Keratinocyte (primary cell): ENCODE results near the gene ATP6V0D1. TPM values are rescaled to one million over a fixed set of nuclear protein-coding genes. Genes with fewer than 3 reads are reported as not detected.

Experiments used
- DNase-seq: peaks from one replicate; pipeline ENCODE4 v3.0.0-alpha.2; 2011; ENCODE audit warnings: low read depth, missing footprints, low spot score
- FAIRE-seq: peaks from 2 replicates; lab custom pipeline; 2011; peaks lifted over from hg19 to GRCh38; lab: Jason Lieb, UNC
- H2AFZ ChIP-seq: 2 replicates; pipeline ENCODE4 v1.6.0; 2012; ENCODE audit warnings: low read length, control low read depth, inconsistent platforms; ENCODE audit not compliant: control insufficient read depth
- H3K27ac ChIP-seq: 2 replicates; pipeline ENCODE4 v1.5.1; 2011; ENCODE audit warnings: low read length; ENCODE audit not compliant: control insufficient read depth, insufficient read depth
- H3K27me3 ChIP-seq: 3 replicates; pipeline ENCODE4 v1.6.0; 2011; ENCODE audit warnings: low read length; ENCODE audit not compliant: control insufficient read depth, insufficient read depth; ENCODE audit errors: extremely low read depth
- H3K36me3 ChIP-seq, 2 experiments: 2 replicates in 1 of 2; 3 replicates in 1 of 2; pipeline ENCODE4 v1.5.1; 2011; ENCODE audit warnings: low read length in 2 of 2, mild to moderate bottlenecking in 1 of 2; ENCODE audit not compliant: control insufficient read depth in 2 of 2, insufficient read depth in 2 of 2; ENCODE audit errors: extremely low read depth in 1 of 2
- H3K4me1 ChIP-seq: 3 replicates; pipeline ENCODE4 v1.5.1; 2011; ENCODE audit warnings: low read length; ENCODE audit not compliant: control insufficient read depth, insufficient read depth; ENCODE audit errors: extremely low read depth
- H3K4me2 ChIP-seq: 3 replicates; pipeline ENCODE4 v1.6.0; 2011; ENCODE audit warnings: low read depth, low read length; ENCODE audit not compliant: control insufficient read depth, insufficient read depth; ENCODE audit errors: extremely low read depth
- H3K4me3 ChIP-seq, 3 experiments: fragments of 200-600 bp in 1 of 3; sonication (generic) in 1 of 3; 2 replicates in 2 of 3; 3 replicates in 1 of 3; pipeline ENCODE4 v1.5.1; 2011 to 2016; ENCODE audit warnings: low read length in 3 of 3, mild to moderate bottlenecking in 3 of 3, control low read depth in 2 of 3, inconsistent platforms in 1 of 3, low read depth in 1 of 3, mixed read lengths in 1 of 3, mixed run types in 1 of 3, moderate library complexity in 1 of 3; ENCODE audit not compliant: control insufficient read depth in 2 of 3, insufficient read depth in 2 of 3; ENCODE audit errors: extremely low read depth in 1 of 3
- H3K79me2 ChIP-seq: 2 replicates; pipeline ENCODE4 v1.6.0; 2012; ENCODE audit warnings: low read length; ENCODE audit not compliant: control insufficient read depth, insufficient read depth
- H3K9ac ChIP-seq: 3 replicates; pipeline ENCODE4 v1.6.0; 2011; ENCODE audit warnings: low read length; ENCODE audit not compliant: control insufficient read depth, insufficient read depth; ENCODE audit errors: extremely low read depth
- H3K9me1 ChIP-seq: 3 replicates; pipeline ENCODE4 v1.6.0; 2011; ENCODE audit warnings: low read length; ENCODE audit not compliant: control insufficient read depth, insufficient read depth; ENCODE audit errors: extremely low read depth
- H3K9me3 ChIP-seq: 2 replicates; pipeline ENCODE4 v1.5.1; 2012; ENCODE audit warnings: low read depth, low read length; ENCODE audit not compliant: control insufficient read depth
- H4K20me1 ChIP-seq: 3 replicates; pipeline ENCODE4 v1.6.0; 2011; ENCODE audit warnings: low read length; ENCODE audit not compliant: control insufficient read depth, insufficient read depth; ENCODE audit errors: extremely low read depth
- EZH2 ChIP-seq: IDR thresholded peaks from one replicate; pipeline ENCODE4 v1.6.1; 2012; ENCODE audit warnings: inconsistent platforms, mild to moderate bottlenecking, low read length, moderate library complexity
- dilution Hi-C: fragments of 300-500 bp; cut with MboI; formaldehyde crosslinking; loops from one replicate; pipeline ENCODE4 v1.7.0; 2020; ENCODE audit warnings: low sequenced_read_pairs; ENCODE audit not compliant: extremely low pct_ligation_motif_present
- polyA plus RNA-seq, 5 experiments: library from polyadenylated mRNA; depleted of rRNA in 3 of 5; stranded (reverse) in 3 of 5; stranded (forward) in 1 of 5; unstranded in 1 of 5; fragments of >200 nt; gene quantifications; 1 replicate in 1 of 5; 2 replicates in 3 of 5; 3 replicates in 1 of 5; pipeline versions ENCODE4 v1.2.1 to v1.2.3, GENCODE V29; 2011 to 2012; ENCODE audit warnings: missing spikeins in 2 of 5, low read depth in 1 of 5, low replicate concordance in 1 of 5
- TF ChIP-seq, protein P1 (sequence below), 3 experiments: IDR thresholded peaks in 1 of 3; conservative IDR thresholded peaks in 1 of 3; optimal IDR thresholded peaks in 1 of 3; 2 replicates in 2 of 3; 3 replicates in 1 of 3; pipeline versions ENCODE3 to v1.5.1; 2011; ENCODE audit warnings: low read length in 3 of 3, mild to moderate bottlenecking in 3 of 3, moderate library complexity in 2 of 3, control low read depth in 1 of 3, inconsistent platforms in 1 of 3; ENCODE audit not compliant: insufficient read depth in 2 of 3; ENCODE audit errors: extremely low read depth in 1 of 3

The ATP6V0D1 gene
- polyA plus RNA-seq, 1 donor (not counting 4 experiments of a cell fraction or from before 2014, with no cell fraction given) = 97.1 TPM

DNA sequence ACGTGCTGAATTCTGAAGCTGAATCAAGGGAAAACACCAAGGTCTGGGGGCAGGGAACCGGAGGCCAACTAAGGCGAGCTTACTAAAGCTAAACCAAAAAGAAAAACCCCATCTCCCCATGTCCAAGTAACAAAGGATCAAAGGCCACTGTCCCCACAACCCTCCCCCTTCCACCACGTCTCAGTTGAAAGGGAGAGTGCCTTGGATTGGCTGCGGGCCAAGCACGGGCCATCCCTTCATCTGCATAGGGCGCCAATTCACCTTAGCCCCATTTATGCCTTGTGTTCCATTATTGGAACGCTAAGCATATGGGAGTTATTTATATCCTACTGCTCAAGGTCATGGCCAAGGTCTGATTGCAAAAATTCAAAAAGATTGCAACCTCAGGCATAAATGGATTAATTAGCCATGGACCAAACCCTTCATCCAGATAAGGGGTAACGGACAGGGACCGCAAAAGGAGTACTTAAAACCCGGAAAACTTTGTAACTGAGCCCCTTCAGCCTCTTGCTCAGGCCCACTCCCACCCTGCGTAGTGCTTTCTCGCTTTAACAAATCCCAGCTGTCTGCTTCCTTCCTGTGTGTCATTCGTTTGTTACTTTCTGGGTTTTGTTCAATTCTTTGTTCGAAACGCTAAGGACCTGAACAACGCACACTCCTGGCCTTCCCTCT lies 740 bp upstream of the ATP6V0D1 start:
- TF ChIP-seq, protein P1, sequence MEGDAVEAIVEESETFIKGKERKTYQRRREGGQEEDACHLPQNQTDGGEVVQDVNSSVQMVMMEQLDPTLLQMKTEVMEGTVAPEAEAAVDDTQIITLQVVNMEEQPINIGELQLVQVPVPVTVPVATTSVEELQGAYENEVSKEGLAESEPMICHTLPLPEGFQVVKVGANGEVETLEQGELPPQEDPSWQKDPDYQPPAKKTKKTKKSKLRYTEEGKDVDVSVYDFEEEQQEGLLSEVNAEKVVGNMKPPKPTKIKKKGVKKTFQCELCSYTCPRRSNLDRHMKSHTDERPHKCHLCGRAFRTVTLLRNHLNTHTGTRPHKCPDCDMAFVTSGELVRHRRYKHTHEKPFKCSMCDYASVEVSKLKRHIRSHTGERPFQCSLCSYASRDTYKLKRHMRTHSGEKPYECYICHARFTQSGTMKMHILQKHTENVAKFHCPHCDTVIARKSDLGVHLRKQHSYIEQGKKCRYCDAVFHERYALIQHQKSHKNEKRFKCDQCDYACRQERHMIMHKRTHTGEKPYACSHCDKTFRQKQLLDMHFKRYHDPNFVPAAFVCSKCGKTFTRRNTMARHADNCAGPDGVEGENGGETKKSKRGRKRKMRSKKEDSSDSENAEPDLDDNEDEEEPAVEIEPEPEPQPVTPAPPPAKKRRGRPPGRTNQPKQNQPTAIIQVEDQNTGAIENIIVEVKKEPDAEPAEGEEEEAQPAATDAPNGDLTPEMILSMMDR (optimal IDR thresholded peaks at IDR 0.05 in 1 of 3, IDR thresholded peaks at IDR 0.05 in 1 of 3, conservative IDR thresholded peaks at IDR 0.05 in 1 of 3; ENCODE audit: extremely low read depth in 1 of 3, insufficient read depth in 2 of 3, low read length in 3 of 3) = no peak
- TF ChIP-seq EZH2 = no peak
- no peaks in the 10 kb centered on the region for H3K27me3 ChIP-seq
- H2AFZ ChIP-seq = peak overlapping the region; percentile 94
- H3K9me3 ChIP-seq = no peaks in the 10 kb centered on the region
- H3K79me2 ChIP-seq = peaks cover 39% of the 10 kb centered on the region
- dilution Hi-C loops = no loop called here
- no peak for DNase-seq
- H3K27ac ChIP-seq = peak overlapping the region; percentile 59
- no peaks in the 10 kb centered on the region for H3K36me3 ChIP-seq
- peak overlapping the region; percentile 94 for H3K4me2 ChIP-seq
- peak overlapping the region; percentile 79 for H3K9ac ChIP-seq
- no peaks in the 10 kb centered on the region for H4K20me1 ChIP-seq
- peak overlapping the region; percentile 83 to 89 (median 84) for H3K4me3 ChIP-seq
- no peak for FAIRE-seq
- peaks cover 17% of the 10 kb centered on the region for H3K4me1 ChIP-seq
- no peaks in the 10 kb centered on the region for H3K9me1 ChIP-seq

DNA sequence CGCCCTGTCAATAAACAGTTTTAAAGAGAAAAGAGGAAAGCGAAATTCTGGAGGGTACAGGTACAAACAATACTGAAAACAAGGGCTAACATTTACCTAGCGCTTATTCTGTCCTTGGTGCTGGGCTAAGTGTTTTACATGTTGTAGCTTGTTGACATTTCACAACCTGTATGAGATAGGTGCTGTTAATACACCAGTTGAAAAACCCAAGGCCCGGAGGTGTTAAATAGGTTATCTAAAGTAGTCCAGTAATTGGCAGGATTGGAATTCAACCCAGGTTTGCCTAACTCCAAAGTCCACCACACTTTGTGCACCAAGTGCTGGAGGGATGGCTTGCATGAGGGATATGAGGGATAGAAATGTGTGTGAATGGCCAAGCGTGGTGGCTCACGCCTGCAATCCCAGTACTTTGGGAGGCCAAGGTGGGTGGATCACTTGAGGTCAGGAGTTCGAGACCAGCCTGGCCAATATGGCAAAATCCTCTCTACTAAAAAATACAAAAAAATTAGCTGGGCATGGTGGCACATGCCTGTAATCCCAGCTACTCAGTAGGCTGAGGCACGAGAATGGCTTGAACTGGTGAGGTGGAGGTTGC lies 2.9 kb downstream of the ATP6V0D1 start:
- H3K79me2 ChIP-seq = peaks cover 73% of the 10 kb centered on the region
- H3K9me1 ChIP-seq = no peaks in the 10 kb centered on the region
- H3K27me3 ChIP-seq = no peaks in the 10 kb centered on the region
- dilution Hi-C loops = no loop called here
- no peak for TF ChIP-seq EZH2
- TF ChIP-seq, protein P1 (optimal IDR thresholded peaks at IDR 0.05 in 1 of 3, IDR thresholded peaks at IDR 0.05 in 1 of 3, conservative IDR thresholded peaks at IDR 0.05 in 1 of 3; ENCODE audit: extremely low read depth in 1 of 3, insufficient read depth in 2 of 3, low read length in 3 of 3) = no peak
- no peaks in the 10 kb centered on the region for H3K9me3 ChIP-seq
- no peak overlapping the region for H3K9ac ChIP-seq
- peaks cover 4% of the 10 kb centered on the region in 2 experiments for H3K36me3 ChIP-seq
- no peak for DNase-seq
- no peak overlapping the region for H3K4me2 ChIP-seq
- no peak overlapping the region for H3K4me3 ChIP-seq
- FAIRE-seq = no peak
- H3K27ac ChIP-seq = no peak overlapping the region
- no peaks in the 10 kb centered on the region for H4K20me1 ChIP-seq
- peaks cover 20% of the 10 kb centered on the region for H3K4me1 ChIP-seq
- no peak overlapping the region for H2AFZ ChIP-seq
